ENCODE results near the gene GPS1.

The GPS1 gene

DNA sequence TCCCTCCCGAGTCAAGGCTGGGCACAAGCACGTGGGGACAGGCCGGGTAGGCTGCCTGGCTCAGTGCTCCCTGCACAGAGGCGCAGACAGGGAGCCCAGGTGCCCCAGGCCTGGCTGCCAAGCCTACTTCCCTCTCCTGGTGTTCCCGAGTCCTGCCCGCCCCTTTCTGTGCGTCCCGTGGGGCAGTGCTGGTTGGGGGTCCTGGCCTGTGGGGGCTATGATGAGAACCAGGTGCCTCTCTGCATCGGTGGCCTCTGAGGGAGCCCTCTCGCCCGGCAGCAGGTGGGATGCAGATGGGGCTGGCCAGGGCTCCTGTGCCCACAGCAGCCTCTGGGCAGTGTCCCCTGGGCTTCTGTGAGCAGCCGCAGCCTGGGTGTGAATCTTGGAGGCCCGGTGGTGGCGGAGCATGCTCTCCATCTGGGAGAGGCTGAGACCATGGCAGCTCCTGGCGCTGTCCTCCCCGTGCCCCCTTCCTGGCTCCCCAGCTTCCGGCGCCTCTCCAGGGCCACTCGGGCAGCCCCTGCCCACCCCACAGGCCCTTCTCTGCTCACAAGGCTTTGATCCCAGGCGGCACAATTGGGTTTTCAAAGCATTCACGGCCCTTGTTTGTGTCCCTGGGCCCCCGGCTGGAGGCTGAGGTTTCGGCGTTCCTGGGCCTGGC is 36.3 kb upstream of the GPS1 start:
- DNase-seq, result no peak

DNA sequence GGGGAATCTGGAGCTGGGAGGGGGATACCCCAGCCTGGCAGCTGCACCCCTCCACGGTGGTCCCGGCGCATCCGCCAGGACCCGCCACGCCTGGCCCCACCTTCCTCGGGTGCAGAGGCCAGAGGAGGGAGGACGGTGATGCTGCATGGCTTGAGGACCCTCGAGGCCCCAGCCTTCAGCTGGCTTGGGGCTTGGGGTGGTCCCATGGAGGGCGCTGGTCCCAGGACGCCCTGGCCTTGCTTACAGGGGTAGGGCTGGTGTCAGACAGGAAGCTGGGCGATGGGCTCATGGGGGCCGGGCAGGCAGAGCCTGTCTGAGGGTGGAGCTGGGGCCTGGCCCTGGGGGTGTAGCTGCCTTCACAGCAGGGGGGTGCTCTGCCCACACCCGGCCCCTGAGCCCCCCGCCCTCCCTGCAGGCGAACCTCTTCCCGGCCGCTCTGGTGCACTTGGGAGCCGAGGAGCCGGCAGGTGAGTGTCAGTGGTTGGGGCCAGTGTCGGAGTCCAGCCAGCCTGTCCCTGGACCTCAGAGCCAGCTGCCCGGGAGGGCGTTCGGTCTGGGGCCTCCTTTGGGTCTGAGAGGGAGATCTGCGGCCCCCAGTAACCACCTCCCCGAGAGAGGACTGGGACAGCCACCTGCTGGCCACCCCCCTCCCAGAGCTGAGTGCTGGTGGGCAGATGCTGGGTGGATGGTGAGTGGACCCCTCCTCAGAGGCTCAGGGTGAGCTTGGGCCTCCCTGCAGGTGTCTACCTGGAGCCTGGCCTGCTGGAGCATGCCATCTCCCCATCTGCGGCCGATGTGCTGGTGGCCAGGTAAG is 35.4 kb upstream of the GPS1 start:
- no peak for DNase-seq

DNA sequence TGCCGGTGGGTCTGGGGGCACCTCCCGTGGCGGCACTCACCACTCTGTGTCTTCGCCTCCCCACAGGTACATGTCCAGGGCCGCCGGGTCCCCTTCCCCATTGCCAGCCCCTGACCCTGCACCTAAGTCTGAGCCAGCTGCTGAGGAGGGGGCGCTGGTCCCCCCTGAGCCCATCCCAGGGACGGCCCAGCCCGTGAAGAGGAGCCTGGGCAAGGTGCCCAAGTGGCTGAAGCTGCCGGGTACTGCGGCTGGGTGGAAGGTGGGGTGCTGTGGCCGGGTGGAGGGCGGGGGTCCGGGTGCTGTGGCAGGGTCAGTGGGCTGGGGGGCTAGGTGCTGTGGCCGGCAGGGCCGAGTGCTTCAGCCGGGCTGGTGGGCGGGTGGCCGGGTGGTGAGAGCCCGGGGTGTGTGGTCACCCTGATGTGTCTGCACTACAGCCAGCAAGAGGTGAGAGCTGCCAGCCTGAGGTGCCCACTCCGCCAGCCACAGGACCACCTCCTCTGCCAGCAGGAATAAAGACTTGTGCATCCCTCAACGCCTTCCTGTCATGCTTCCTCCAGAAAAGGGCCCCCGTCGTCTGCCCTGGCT is 34.7 kb upstream of the GPS1 start:
- DNase-seq, result no peak

DNA sequence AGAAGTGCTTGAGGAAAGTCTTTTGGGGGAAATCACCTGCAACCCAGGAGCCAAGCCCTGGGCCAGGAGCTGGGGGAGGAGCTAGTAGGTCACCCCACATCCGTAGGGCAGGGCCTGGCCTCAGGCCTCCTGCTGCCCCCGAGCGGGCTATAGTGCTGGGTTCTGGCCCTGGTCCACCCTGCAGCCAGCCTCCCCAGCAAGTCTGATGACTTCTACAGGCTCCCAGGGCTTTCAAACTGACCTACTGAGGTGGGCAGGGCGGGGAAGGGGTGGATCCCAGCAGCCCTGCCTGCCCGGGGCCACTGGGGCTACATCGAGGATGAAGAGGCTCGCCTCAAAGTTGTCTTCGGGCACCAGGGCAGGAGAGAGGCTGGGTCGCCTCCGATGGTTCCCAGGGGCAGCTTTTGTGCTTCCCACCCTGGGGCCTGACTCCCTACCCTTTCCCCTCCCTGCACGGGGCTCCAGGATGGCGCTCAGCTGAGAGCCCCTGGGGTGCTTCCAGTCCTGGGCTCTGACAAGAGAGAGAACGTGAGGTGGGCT is 34.0 kb upstream of the GPS1 start:
- no peak for DNase-seq

DNA sequence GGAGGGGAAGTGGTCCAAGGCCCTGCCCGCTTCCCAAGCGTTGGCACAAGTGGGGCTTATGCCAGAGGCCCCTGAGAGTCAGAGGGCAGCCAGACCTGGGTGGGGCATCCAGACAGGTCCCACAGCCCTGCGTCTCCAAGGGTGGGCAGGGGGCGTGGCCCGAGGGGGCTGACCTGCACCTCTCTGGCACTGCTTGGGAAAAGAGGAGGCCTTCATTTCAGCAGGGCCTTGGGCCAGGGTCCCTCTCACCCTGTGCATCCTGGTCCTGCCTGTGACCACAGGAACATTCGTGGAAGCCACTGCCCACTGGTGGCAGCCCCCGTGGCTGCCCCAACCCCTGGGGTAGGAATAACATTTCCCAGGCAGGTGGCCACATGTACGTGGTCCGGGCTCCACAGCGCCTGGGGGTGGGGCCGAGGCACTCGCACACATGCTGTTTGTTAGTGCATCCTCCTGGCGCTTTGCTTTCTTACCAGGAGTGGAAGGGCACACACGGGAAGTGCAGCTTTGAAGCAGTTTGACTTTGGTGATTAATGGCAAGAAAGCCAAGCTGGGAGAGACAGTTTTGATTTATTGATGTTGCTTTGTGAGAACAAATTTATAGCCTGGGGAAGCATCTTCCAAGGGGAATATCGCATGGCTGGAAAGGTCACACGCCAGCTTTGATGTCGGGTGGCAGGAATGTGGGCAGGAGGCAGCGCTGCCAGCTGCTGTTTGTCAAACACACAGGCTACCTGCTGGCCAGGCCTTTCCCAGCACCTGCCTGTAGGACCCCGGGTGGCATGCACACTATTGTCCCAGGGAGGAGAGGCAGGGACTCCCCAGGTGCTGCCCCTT is 33.3 kb upstream of the GPS1 start:
- no peak for DNase-seq

GRCh38 chr17:82018989-82019689 is 32.6 kb upstream of the GPS1 start:
- DNase-seq, result no peak

DNA sequence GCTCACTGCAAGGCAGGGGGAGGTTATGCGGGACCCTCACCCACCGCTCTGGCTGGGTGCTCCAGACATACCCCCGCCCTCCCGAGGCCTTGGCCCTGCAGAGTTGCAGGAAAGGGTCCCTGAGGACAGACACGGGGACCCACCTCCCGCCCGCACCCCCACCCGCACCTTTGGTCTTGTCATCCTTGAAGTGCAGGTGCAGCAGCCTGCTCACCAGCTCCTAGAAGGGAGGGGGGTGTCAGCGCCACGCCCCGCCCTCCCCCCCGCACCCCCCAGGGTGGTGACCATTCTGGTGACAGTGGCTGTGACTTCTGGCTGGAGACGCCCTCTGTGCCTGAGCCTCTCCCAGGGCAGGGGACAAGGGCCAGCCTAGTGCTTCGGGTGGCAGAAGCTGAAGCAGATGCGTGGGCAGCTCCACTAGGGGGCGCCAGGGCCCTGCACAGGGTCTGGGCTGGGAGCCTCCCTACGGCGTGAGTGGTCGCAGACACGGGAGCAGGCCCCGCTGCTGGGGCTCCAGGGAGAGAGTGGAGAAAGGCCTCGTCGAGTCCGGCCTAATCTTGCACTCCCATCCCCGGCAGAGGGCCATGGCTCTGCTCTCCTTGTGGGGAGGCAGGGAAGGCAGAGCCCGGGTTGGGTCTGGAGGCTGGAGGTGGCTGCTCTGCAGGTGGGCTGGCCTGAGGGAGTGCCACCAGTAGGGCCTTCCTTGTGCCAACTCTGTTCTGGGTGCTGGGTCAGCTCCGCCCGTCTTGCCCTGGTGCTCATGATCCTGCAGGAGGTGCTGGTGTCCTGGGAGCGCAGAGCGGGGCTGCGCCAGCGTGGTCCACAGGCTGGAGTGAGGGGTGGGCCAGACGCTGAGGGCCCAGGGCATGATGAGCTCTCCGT is 31.8 kb upstream of the GPS1 start:
- DNase-seq, result peak; percentile 19

DNA sequence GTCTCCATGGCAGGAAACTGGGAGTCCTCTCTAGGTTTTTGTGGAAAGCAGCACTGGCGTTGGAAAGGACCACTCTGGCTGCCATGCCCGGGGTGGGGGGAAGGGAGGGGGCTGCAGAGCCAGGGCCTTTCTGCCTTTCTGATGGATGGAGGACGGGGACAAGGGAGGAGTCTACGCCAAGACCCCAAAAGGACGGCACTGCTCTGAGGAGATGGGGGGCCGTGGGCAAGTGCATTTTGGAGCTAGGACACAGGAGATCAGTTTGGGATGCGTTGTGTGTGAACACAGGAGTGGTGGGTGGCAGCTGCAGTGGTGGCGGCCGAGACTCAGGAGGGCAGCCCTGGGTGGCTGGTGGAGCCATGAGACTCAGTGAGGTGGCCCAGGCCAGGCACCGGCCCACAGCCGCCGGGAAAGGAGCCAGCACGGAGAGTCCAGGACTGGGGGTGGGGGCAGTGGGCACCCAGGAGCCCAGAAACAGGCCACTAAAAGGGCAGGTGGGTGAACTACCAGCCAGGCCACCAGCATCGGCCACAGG is 31.1 kb upstream of the GPS1 start:
- no peak for DNase-seq

DNA sequence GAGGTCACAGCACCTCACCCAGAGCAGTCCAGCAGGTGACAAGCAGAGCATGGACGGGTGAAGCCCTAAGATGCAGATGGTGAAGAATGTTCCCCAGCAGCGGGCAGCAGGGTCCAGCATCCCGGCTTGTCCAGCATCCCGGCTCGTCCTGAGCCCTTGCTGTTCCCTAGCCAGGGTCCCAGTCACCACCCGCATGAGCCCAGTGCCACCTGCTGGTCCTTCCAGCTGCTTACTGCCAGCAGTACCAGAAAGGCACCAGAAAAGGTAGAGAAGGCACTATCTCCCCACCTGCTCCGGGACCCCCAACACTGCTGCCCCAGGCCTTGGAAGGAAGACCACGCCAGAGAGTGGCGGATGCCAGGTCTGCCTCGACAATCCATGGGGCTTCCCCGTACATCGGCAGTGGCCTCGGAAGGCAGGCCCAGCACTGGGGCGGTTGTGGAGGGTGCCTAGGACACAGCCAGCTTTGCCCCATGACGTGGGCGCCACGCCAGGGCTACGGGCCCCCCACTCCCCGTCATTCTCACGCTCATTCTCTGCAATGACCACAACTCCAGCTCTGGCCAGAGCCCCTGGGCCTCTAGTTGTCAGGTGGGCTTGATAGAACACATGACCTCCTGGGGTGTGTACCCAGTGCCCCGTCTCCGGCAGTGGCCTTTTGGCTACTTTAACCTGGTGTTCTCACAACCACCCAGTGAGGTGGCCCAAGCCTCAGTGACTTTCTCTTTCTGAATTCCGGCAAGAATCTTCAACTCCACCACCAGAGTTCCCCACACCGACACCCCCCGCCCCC is 30.4 kb upstream of the GPS1 start:
- DNase-seq, result no peak

DNA sequence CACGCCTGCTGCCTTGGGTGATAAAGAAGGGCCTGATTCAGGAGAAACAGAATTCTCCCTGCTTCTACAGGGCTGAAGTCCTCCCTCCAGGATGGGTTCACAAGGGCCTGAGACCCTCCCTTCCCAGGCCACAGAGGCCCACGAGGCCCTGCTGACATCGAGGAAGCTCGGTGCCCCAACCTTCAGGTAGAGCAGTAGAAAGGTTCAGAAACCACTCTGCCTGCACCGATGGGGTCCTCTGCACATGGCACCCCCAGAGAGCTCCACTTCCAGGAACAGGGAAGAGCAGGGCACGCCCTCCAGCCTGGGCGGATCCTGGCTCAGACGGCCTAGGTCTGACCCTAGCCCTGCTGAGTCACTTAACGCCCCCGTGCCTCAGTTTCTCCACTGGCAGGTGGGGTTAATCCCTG is 29.8 kb upstream of the GPS1 start:
- DNase-seq, result no peak

GRCh38 chr17:82022310-82022980 is 29.3 kb upstream of the GPS1 start, which contains the start of gene CENPX:
Gene CENPX, minus strand, starts transcription at chr17:82022878. Its CDS starts 17 bp downstream, at chr17:82022861.
- no peak for DNase-seq

DNA sequence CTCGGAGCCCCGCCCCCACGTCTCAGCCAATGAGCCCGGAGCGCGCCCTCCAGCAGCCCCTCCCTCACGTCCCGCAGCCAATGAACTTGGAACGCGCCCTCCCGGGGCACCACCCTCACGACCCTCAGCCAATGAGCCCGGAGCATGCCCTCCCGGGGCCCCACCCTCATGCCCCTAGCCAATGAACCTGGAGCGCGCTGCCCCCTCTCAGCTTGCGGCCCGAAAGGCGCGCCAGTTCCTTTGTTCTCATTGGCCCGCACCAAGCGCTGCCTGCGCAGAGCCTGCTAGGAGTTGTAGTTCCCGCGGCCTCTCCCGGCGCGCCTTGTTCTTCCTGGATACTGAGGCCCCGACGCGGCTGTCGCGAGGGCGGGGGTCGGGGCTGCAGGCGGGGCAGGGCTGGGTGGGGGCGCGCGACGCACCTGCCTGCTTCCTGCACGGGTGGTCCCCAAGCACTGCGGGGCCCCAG is 28.7 kb upstream of the GPS1 start, which contains the start of gene LRRC45:
Gene LRRC45, plus strand, starts transcription at position 325 of the 466 bp plus-strand sequence. CDS start 339 bp downstream, outside the sequence.
- DNase-seq, result peak; percentile 98

GRCh38 chr17:82023447-82024241 is 28.1 kb upstream of the GPS1 start:
- no peak for DNase-seq

- DNase-seq, result no peak
Observed at GRCh38 chr17:82024859-82025258, 26.8 kb upstream of the GPS1 start.

- no peak for DNase-seq
Observed at GRCh38 chr17:82025401-82026107, 26.1 kb upstream of the GPS1 start.

DNA sequence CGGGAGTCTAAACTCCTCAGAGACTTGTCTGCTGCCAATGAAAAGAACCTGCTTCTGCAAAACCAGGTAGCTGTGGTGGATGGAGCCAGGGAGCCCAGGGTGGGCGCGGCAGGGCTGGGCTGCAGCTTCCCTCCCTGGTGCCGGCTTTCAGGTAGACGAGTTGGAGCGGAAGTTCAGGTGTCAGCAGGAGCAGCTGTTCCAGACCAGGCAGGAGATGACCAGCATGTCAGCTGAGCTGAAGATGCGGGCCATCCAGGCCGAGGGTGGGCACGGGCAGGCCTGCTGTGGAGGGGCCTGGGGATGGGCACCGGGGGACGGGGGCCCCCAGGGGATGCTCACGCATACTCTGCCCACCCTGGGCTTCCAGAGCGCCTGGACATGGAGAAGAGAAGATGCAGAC is 23.5 kb upstream of the GPS1 start:
- DNase-seq, result no peak

- DNase-seq, result no peak
Observed at GRCh38 chr17:82028966-82029365, 22.7 kb upstream of the GPS1 start.

- DNase-seq, result no peak
Observed at GRCh38 chr17:82029391-82029790, 22.3 kb upstream of the GPS1 start.

All from NCI-H1048 (cell line).